ENCODE measurements around the gene AUTS2. TPM values are rescaled to one million over a fixed set of nuclear protein-coding genes. Genes with fewer than 3 reads are reported as not detected.

AUTS2 gene
- total RNA-seq, 2 experiments from 2014 or later: 17.5 to 23.8 TPM

- Mint-ChIP-seq H3K27ac (no peak overlapping the region), H3K27me3 (no peaks in the 10 kb centered on the region), H3K4me3 (no peak overlapping the region), H3K36me3 (no peaks in the 10 kb centered on the region), H3K4me1 (no peaks in the 10 kb centered on the region), H3K9me3 (no peaks in the 10 kb centered on the region)
- no peak for DNase-seq
- POLR2A ChIA-PET: no interaction called here
- ATAC-seq (ENCODE audit: low read depth): no peak
These were observed 816.1 kb downstream of the AUTS2 start for GRCh38 chr7:70414368-70414767.

- POLR2A ChIA-PET: no interaction called here
- ATAC-seq (ENCODE audit: low read depth): no peak
- H3K27ac Mint-ChIP-seq: no peak overlapping the region
- no peaks in the 10 kb centered on the region for H3K36me3 Mint-ChIP-seq
- no peaks in the 10 kb centered on the region for H3K4me1 Mint-ChIP-seq
- DNase-seq: no peak
- H3K27me3 Mint-ChIP-seq: peaks cover 2% of the 10 kb centered on the region
- no peak overlapping the region for H3K4me3 Mint-ChIP-seq
- H3K9me3 Mint-ChIP-seq: no peaks in the 10 kb centered on the region
These were observed 817.1 kb downstream of the AUTS2 start for GRCh38 chr7:70415179-70415972.

- DNase-seq (no peak), ATAC-seq (ENCODE audit: low read depth) (no peak)
- Mint-ChIP-seq H3K27ac (no peak overlapping the region), H3K4me1 (no peaks in the 10 kb centered on the region), H3K27me3 (peaks cover 2% of the 10 kb centered on the region), H3K36me3 (no peaks in the 10 kb centered on the region), H3K9me3 (no peaks in the 10 kb centered on the region), H3K4me3 (no peak overlapping the region)
- POLR2A ChIA-PET: no interaction called here
These were observed 818.2 kb downstream of the AUTS2 start for GRCh38 chr7:70416347-70416985.

GRCh38 chr7:70416986-70417655 is 818.8 kb downstream of the AUTS2 start:
- no peak for ATAC-seq (ENCODE audit: low read depth)
- Mint-ChIP-seq H3K4me1 (no peaks in the 10 kb centered on the region), H3K36me3 (no peaks in the 10 kb centered on the region), H3K27ac (no peak overlapping the region), H3K27me3 (peaks cover 2% of the 10 kb centered on the region), H3K9me3 (no peaks in the 10 kb centered on the region), H3K4me3 (no peak overlapping the region)
- POLR2A ChIA-PET: no interaction called here
- no peak for DNase-seq

- no peaks in the 10 kb centered on the region for H3K9me3 Mint-ChIP-seq
These were observed 821.5 kb downstream of the AUTS2 start for GRCh38 chr7:70419526-70420380.

GRCh38 chr7:70420381-70420662 is 822.0 kb downstream of the AUTS2 start:
- H3K4me3 Mint-ChIP-seq: no peak overlapping the region
- no peaks in the 10 kb centered on the region for H3K36me3 Mint-ChIP-seq
- peaks cover 4% of the 10 kb centered on the region for H3K27me3 Mint-ChIP-seq
- DNase-seq (no peak), ATAC-seq (ENCODE audit: low read depth) (no peak)
- H3K27ac Mint-ChIP-seq: no peak overlapping the region
- no peaks in the 10 kb centered on the region for H3K4me1 Mint-ChIP-seq
- H3K9me3 Mint-ChIP-seq: no peaks in the 10 kb centered on the region
- POLR2A ChIA-PET: no interaction called here

More at GRCh38 chr7:70419526-70420380, 821.5 kb downstream of the AUTS2 start:
- ATAC-seq (ENCODE audit: low read depth) (no peak), DNase-seq (no peak)
- POLR2A ChIA-PET: no interaction called here
- Mint-ChIP-seq H3K27ac (no peak overlapping the region), H3K4me1 (no peaks in the 10 kb centered on the region), H3K4me3 (no peak overlapping the region), H3K27me3 (peaks cover 4% of the 10 kb centered on the region), H3K36me3 (no peaks in the 10 kb centered on the region)

- ATAC-seq (ENCODE audit: low read depth): no peak
- POLR2A ChIA-PET: no interaction called here
- Mint-ChIP-seq H3K36me3 (no peaks in the 10 kb centered on the region), H3K4me1 (no peaks in the 10 kb centered on the region), H3K27me3 (peaks cover 4% of the 10 kb centered on the region), H3K9me3 (no peaks in the 10 kb centered on the region), H3K4me3 (no peak overlapping the region), H3K27ac (no peak overlapping the region)
- no peak for DNase-seq
These were observed 823.0 kb downstream of the AUTS2 start for GRCh38 chr7:70421319-70421718.

GRCh38 chr7:70426249-70426880 is 828.1 kb downstream of the AUTS2 start:
- POLR2A ChIA-PET: no interaction called here
- DNase-seq: no peak
- H3K4me1 Mint-ChIP-seq: no peaks in the 10 kb centered on the region
- H3K4me3 Mint-ChIP-seq: no peak overlapping the region
- no peak for ATAC-seq (ENCODE audit: low read depth)
- peaks cover 2% of the 10 kb centered on the region for H3K27me3 Mint-ChIP-seq
- H3K9me3 Mint-ChIP-seq: peaks cover 1% of the 10 kb centered on the region
- no peak overlapping the region for H3K27ac Mint-ChIP-seq
- H3K36me3 Mint-ChIP-seq: no peaks in the 10 kb centered on the region

- no peaks in the 10 kb centered on the region for H3K27me3 Mint-ChIP-seq
- H3K36me3 Mint-ChIP-seq: no peaks in the 10 kb centered on the region
- peaks cover 6% of the 10 kb centered on the region for H3K4me1 Mint-ChIP-seq
- ATAC-seq (ENCODE audit: low read depth) (no peak), DNase-seq (no peak)
- H3K27ac Mint-ChIP-seq: no peak overlapping the region
- H3K4me3 Mint-ChIP-seq: no peak overlapping the region
- peaks cover 1% of the 10 kb centered on the region for H3K9me3 Mint-ChIP-seq
- POLR2A ChIA-PET: no interaction called here
These were observed 834.3 kb downstream of the AUTS2 start for GRCh38 chr7:70432567-70433001.

GRCh38 chr7:70434376-70434775 is 836.1 kb downstream of the AUTS2 start:
- ATAC-seq (ENCODE audit: low read depth): no peak
- Mint-ChIP-seq H3K4me3 (no peak overlapping the region), H3K27ac (no peak overlapping the region), H3K9me3 (peaks cover under 1% of the 10 kb centered on the region), H3K4me1 (peaks cover 6% of the 10 kb centered on the region), H3K36me3 (no peaks in the 10 kb centered on the region), H3K27me3 (no peaks in the 10 kb centered on the region)
- POLR2A ChIA-PET: no interaction called here
- no peak for DNase-seq

GRCh38 chr7:70434821-70435220 is 836.5 kb downstream of the AUTS2 start:
- Mint-ChIP-seq H3K4me1 (peaks cover 6% of the 10 kb centered on the region), H3K27ac (no peak overlapping the region), H3K9me3 (no peaks in the 10 kb centered on the region), H3K27me3 (no peaks in the 10 kb centered on the region), H3K36me3 (no peaks in the 10 kb centered on the region), H3K4me3 (no peak overlapping the region)
- ATAC-seq (ENCODE audit: low read depth) (no peak), DNase-seq (no peak)
- POLR2A ChIA-PET: no interaction called here

GRCh38 chr7:70435634-70436033 is 837.4 kb downstream of the AUTS2 start:
- H3K4me1 Mint-ChIP-seq: peaks cover 6% of the 10 kb centered on the region
- H3K9me3 Mint-ChIP-seq: no peaks in the 10 kb centered on the region
- ATAC-seq (ENCODE audit: low read depth) (no peak), DNase-seq (no peak)
- no peaks in the 10 kb centered on the region for H3K27me3 Mint-ChIP-seq
- H3K36me3 Mint-ChIP-seq: no peaks in the 10 kb centered on the region
- H3K27ac Mint-ChIP-seq: no peak overlapping the region
- POLR2A ChIA-PET: no interaction called here
- H3K4me3 Mint-ChIP-seq: no peak overlapping the region

GRCh38 chr7:70436790-70437350 is 838.6 kb downstream of the AUTS2 start:
- H3K9me3 Mint-ChIP-seq: no peaks in the 10 kb centered on the region

More at GRCh38 chr7:70436790-70437350, 838.6 kb downstream of the AUTS2 start:
- H3K4me3 Mint-ChIP-seq: no peak overlapping the region
- H3K36me3 Mint-ChIP-seq: no peaks in the 10 kb centered on the region
- ATAC-seq (ENCODE audit: low read depth): no peak
- POLR2A ChIA-PET: no interaction called here
- peaks cover 6% of the 10 kb centered on the region for H3K4me1 Mint-ChIP-seq
- DNase-seq: no peak
- no peaks in the 10 kb centered on the region for H3K27me3 Mint-ChIP-seq
- no peak overlapping the region for H3K27ac Mint-ChIP-seq

All from activated naive CD8-positive, alpha-beta T cell treated with anti-CD3 and anti-CD28 coated beads, Interleukin-2, amount 10 ng/mL, durations not matched to agents 7 days and 5 days (primary cell).